GM21737 (cell line): ENCODE measurements around the gene KRTAP5-5.
"Not testable (repeated sequence)": the region's sequence is repeated elsewhere in the genome, so short reads cannot be mapped to it uniquely, and the experiment has no call there.

ENCODE experiments used
- ATAC-seq: cut with Tn5 transposase; IDR thresholded peaks from one replicate; pipeline ENCODE4 v1.9.1; 2021; ENCODE audit warnings: mild to moderate bottlenecking, moderate library complexity; ENCODE audit not compliant: unreplicated experiment

KRTAP5-5 gene

DNA sequence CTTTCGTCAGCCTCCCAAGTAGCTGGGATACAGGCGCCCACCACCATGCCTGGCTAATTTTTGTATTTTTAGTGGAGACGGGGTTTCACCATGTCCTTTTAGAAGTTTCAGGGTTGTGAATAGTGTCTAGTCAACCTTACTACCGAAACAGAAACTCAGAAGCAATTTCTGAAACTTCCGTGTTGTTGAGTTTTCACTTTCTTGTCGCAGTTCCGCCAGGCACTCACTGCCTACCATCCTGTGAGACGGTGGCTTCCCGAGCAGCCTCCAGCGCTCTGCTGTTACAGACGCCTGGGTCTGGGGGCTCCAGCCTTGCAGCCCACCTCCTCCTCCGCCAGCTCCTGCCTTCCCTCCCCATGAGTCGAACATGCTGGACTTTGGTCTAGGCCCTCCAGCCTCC, 23.7 kb upstream of the KRTAP5-5 start:
- ATAC-seq: peak; percentile 88

- ATAC-seq: not testable (repeated sequence)
These were observed 22.3 kb upstream of the KRTAP5-5 start for GRCh38 chr11:1607156-1607845.

DNA sequence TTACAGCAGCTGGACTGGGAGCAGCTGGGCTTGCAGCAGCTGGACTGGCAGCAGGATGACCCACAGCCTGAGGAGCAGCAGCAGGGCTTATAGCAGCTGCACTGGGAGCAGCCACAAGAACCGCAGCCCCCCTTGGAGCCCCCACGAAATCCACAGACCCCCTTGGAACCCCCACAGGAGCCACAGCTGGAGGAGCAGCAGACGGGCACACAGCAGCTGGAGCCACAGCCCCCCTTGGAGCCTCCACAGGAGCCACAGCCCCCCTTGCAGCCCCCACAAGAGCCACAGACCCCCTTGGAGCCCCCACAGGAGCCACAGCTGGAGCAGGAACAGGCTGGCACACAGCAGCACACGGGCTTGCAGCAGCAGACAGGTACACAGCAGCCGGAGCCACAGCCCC, 21.7 kb upstream of the KRTAP5-5 start:
- ATAC-seq: not testable (repeated sequence)

- ATAC-seq: no peak
These were observed 21.2 kb upstream of the KRTAP5-5 start, which contains the start of gene KRTAP5-3 for GRCh38 chr11:1608363-1608762. KRTAP5-3 (minus strand) TSS chr11:1608463; CDS start chr11:1608385, 78 bp downstream.

DNA sequence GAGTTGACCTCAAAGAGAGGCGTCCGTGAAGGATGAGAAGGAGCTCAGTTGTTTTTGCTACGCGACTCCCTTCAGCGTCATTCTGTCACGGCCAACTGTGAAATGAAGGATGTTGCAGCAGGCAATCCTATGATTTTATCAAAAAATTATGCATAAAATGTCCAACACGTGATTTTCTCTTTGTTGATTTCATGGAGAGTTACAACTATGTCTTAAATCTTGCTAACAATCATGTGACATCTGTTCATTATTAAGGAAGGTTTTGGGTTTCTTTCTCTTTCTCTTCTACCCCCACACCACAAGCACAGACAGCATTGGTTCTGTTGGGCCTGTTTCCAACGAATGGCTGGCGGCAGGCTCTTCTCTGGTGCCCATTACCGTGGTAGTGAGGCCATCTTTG, 11.3 kb upstream of the KRTAP5-5 start:
- ATAC-seq: no peak

- ATAC-seq: no peak
These were observed 10.1 kb upstream of the KRTAP5-5 start for GRCh38 chr11:1619449-1619848.

DNA sequence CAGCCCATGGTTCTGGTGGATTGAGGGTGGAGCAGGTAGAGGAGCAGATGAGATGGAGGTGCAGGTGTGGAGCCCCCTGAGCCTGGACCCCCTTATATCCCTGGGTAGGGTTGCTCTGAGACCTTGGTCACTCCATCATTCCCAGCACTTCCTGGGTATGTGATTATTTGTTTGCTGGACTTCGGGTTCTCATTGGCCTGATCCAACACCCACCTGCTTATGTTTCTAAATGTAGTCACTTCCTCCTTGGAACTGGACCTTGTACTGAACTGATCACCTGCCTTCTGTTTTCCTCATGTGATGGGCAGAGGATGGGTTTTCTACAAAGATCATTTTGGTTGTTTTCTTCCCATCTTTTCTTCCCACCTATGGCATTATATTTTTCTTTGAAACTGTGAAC, 7.5 kb upstream of the KRTAP5-5 start, which contains the start of gene KRTAP5-4:
KRTAP5-4 (minus strand) TSS at position 53 of the 400 bp plus-strand sequence; CDS start at position 8, 45 bp downstream.
- ATAC-seq: no peak

DNA sequence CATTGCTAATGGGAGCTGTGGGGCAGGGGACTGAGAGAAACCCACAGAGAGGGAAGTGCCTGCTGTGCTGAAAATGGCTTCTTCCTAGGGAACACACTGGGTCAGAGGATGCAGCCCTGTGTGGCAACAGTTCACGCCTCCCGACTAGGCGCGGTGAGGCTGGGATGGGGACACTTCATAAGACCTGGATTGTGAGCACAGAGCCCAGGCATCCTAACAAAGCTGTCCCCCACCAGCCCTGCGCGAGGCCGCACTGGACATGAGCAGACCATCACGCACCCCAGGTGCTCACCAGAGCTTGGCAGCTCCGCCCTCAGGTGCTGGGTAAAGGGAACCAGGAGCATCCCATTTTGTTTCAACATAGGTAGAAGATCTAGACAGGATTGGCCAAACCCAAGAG, 5.9 kb upstream of the KRTAP5-5 start:
- no peak for ATAC-seq

GRCh38 chr11:1624621-1625020, 5.0 kb upstream of the KRTAP5-5 start:
- ATAC-seq: no peak

DNA sequence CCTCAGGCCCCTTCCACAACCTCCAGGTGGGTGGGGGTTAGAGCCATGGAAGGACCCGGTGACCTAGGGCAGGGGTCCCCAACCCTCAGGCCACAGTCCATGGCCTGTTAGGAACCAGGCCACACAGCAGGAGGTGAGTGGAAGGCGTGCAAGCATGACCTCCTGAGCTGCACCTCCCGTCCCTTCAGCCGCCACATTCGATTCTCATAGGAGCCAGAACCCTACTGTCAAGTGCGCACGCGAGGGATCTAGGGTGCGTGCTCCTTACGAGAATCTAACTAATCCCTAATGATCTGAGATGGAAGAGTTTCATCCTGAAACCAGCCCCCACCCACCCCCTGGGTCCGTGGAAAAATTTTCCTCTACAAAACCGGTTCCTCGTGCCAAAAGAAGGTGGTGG, 4.0 kb upstream of the KRTAP5-5 start:
- no peak for ATAC-seq

DNA sequence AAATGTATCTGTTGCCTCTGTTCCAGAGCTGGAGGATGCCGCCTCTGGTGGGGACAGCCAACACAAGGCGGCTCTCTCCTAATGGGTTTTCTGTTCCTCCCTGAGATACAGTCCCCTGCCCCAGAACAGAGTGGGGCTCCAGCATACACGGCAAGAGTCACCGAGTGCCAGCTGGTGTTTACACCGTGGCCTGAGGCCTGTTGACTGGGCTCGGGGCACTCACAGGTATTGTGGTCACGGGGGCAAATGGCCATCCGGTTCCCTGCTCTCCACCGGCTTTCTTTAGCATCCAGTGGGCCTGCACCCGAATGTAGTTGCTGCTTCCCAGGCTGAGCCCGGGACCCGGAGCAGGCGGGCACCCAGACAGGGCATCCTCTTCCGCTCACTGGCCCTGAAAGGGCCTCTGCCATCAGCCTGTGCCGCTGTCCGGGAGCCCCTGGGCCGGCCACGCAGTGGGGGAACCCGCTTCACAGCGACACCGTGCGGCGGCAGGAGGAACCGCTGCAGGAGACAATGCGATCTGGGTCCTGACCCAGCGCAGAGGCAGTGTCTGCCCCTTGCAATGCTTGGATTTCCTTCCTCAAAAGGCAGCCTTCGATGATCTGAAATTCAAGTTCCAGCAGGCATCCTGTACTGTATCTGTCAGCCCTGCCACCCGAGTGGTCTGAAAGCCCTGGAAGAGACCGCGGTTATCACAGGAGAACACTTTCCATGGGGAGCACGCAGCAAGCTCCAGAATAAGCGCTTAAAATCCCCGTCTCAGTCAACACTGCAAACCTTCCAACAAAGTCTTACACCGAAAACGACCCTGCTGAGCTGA, 859 bp upstream of the KRTAP5-5 start:
- ATAC-seq: no peak

GRCh38 chr11:1630271-1630670, 696 bp downstream of the KRTAP5-5 start:
- no peak for ATAC-seq

GRCh38 chr11:1631066-1631568, 1.5 kb downstream of the KRTAP5-5 start:
- no peak for ATAC-seq

GRCh38 chr11:1632053-1632714, 2.6 kb downstream of the KRTAP5-5 start:
- no peak for ATAC-seq

DNA sequence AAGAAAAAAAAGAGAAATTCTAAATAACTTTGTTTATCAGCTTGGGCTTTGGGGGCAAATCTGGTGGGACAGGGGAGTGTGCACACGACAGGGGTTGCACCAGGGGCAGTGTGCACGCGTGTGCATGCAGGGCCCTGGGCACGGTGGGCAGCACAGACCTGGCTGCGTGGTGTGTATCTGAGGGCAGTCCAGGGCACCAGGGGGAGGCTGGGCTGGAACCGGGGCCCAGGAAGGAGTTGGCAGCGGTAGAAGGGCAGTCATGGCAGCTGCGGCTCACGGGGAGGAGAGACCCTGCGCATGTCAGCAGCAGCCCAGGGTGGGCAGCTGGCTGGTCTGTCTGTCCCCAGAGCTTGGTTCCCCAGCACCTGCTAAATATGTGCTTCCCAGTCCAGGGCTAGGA, 4.3 kb downstream of the KRTAP5-5 start:
- ATAC-seq: no peak

- no peak for ATAC-seq
These were observed 6.8 kb downstream of the KRTAP5-5 start for GRCh38 chr11:1636291-1636950.

GRCh38 chr11:1637628-1638027, 8.1 kb downstream of the KRTAP5-5 start:
- ATAC-seq: no peak

GRCh38 chr11:1638344-1638743, 8.8 kb downstream of the KRTAP5-5 start:
- ATAC-seq: no peak

- no peak for ATAC-seq
These were observed 9.6 kb downstream of the KRTAP5-5 start for GRCh38 chr11:1639102-1639620.

GRCh38 chr11:1639666-1640065, 10.1 kb downstream of the KRTAP5-5 start:
- ATAC-seq: no peak
